GM12878 (cell line): ENCODE data around the gene IRAG1. TPM values are rescaled to one million over a fixed set of nuclear protein-coding genes. Genes with fewer than 3 reads are reported as not detected.

Source experiments
- ATAC-seq: fragments of 200-7000 bp; cut with Tn5 transposase; 3 replicates; pipeline ENCODE4 v1.9.1; 2020; ENCODE audit warnings: mild to moderate bottlenecking, moderate library complexity
- BruUV-seq: library from RNA; stranded (reverse); fragments of 400-500 nt; replicated peaks from 2 replicates; lab custom pipeline; 2021; lab: Mats Ljungman, UMichigan
- CTCF ChIA-PET: fragments of 300-600 bp; sonication (Branson Sonifier 250); formaldehyde crosslinking; extraction: SDS; loops from one replicate; lab custom pipeline; 2021; ENCODE audit warnings: inconsistent platforms; lab: Yijun Ruan, JAX
- POLR2A ChIA-PET: fragments of 350-600 bp; formaldehyde crosslinking; extraction: SDS; loops from one replicate; lab custom pipeline; 2021; ENCODE audit warnings: inconsistent platforms; lab: Charles Lee
- RAD21 ChIA-PET: fragments of 300-600 bp; sonication (Branson Sonifier 250); formaldehyde crosslinking; loops from one replicate; lab custom pipeline; 2023; ENCODE audit warnings: antibody characterized with exemption; ENCODE audit not compliant: unreplicated experiment; lab: Charles Lee
- SMC1A ChIA-PET: fragments of 300-600 bp; sonication (Branson Sonifier 250); formaldehyde crosslinking; loops from one replicate; lab custom pipeline; 2023; ENCODE audit not compliant: unreplicated experiment, uncharacterized antibody; lab: Charles Lee
- DNase-seq: peaks from one replicate; pipeline ENCODE4 v3.0.0-alpha.2; 2011; ENCODE audit warnings: low read depth, low spot score
- FAIRE-seq: peaks from 3 replicates; lab custom pipeline; 2011; peaks lifted over from hg19 to GRCh38; lab: Jason Lieb, UNC
- H2AFZ ChIP-seq: 2 replicates; pipeline ENCODE4 v1.6.0; 2011; ENCODE audit warnings: low read depth, low read length, control low read depth; ENCODE audit not compliant: control insufficient read depth
- H3K27ac ChIP-seq: 2 replicates; pipeline ENCODE4 v1.5.1; 2011; ENCODE audit warnings: control low read depth; ENCODE audit not compliant: control insufficient read depth, insufficient read depth
- H3K27me3 ChIP-seq, 2 experiments: replicated peaks in 1 of 2; 2 replicates each; pipeline versions ENCODE4 v1.6.0 to v1.6.1; 2011; ENCODE audit warnings: low read length in 1 of 2; ENCODE audit not compliant: control insufficient read depth in 2 of 2, insufficient read depth in 2 of 2
- H3K36me3 ChIP-seq, 2 experiments: 2 replicates each; pipeline ENCODE4 v1.5.1; 2011; ENCODE audit warnings: low read length in 1 of 2; ENCODE audit not compliant: control insufficient read depth in 2 of 2, insufficient read depth in 2 of 2
- H3K4me1 ChIP-seq: 2 replicates; pipeline ENCODE4 v1.6.1; 2011; ENCODE audit warnings: mild to moderate bottlenecking, low read length, moderate library complexity, mixed read lengths; ENCODE audit not compliant: control insufficient read depth, insufficient read depth
- H3K4me2 ChIP-seq: 2 replicates; pipeline ENCODE4 v1.6.0; 2011; ENCODE audit warnings: control low read depth; ENCODE audit not compliant: control insufficient read depth, insufficient read depth
- H3K4me3 ChIP-seq: fragments of 200-600 bp; sonication (generic); 2 replicates; pipeline ENCODE4 v1.5.1; 2016
- H3K79me2 ChIP-seq: 2 replicates; pipeline ENCODE4 v1.6.0; 2011; ENCODE audit warnings: low read length; ENCODE audit not compliant: control insufficient read depth, insufficient read depth
- H3K9ac ChIP-seq: 2 replicates; pipeline ENCODE4 v1.8.0; 2011; ENCODE audit warnings: low read length, control low read depth, mixed read lengths; ENCODE audit not compliant: control insufficient read depth, insufficient read depth
- H3K9me3 ChIP-seq: replicated peaks from 3 replicates; pipeline ENCODE4 v1.5.1; 2011; ENCODE audit warnings: mild to moderate bottlenecking, low read length; ENCODE audit not compliant: control insufficient read depth, insufficient read depth
- H4K20me1 ChIP-seq: 2 replicates; pipeline ENCODE4 v1.6.0; 2011; ENCODE audit not compliant: control insufficient read depth, insufficient read depth
- ASH2L ChIP-seq: fragments of 300-600, 200-600 bp; sonication (generic); IDR thresholded peaks from 2 replicates; pipeline ENCODE4 v1.6.1; 2017; ENCODE audit warnings: low read depth, mild to moderate bottlenecking, borderline replicate concordance
- BHLHE40 ChIP-seq, 2 experiments: fragments of 450-650 bp in 1 of 2; IDR thresholded peaks; 2 replicates each; pipeline ENCODE4 v1.6.1; 2011 to 2017; ENCODE audit warnings: low read depth in 2 of 2, borderline replicate concordance in 1 of 2, improper control_type of control experiment in 1 of 2, low read length in 1 of 2, mild to moderate bottlenecking in 1 of 2
- BMI1 ChIP-seq: fragments of 450-650 bp; IDR thresholded peaks from 2 replicates; pipeline ENCODE4 v1.6.1; 2016; ENCODE audit warnings: mild to moderate bottlenecking, moderate library complexity, borderline replicate concordance
- EZH2 ChIP-seq: IDR thresholded peaks from 2 replicates; pipeline ENCODE4 v1.6.1; 2012; ENCODE audit warnings: low read depth, mild to moderate bottlenecking, control low read depth, inconsistent platforms, low read length, borderline replicate concordance; ENCODE audit not compliant: control insufficient read depth
- JUNB ChIP-seq: IDR thresholded peaks from 2 replicates; pipeline ENCODE4 v1.6.1; 2016; ENCODE audit warnings: antibody characterized with exemption, mild to moderate bottlenecking
- JUND ChIP-seq: IDR thresholded peaks from 2 replicates; pipeline ENCODE4 v1.6.1; 2012; ENCODE audit warnings: low read depth, mild to moderate bottlenecking, low read length, improper control_type of control experiment, moderate library complexity
- KLF5 ChIP-seq: fragments of 450-650 bp; IDR thresholded peaks from 2 replicates; pipeline ENCODE4 v1.6.1; 2014; ENCODE audit warnings: mild to moderate bottlenecking; ENCODE audit not compliant: partially characterized antibody
- MTA2 ChIP-seq: fragments of 450-650 bp; IDR thresholded peaks from 2 replicates; pipeline ENCODE4 v1.6.1; 2016; ENCODE audit warnings: low read depth, mild to moderate bottlenecking, moderate library complexity
- MYB ChIP-seq: fragments of 150-350 bp; IDR thresholded peaks from 2 replicates; pipeline ENCODE4 v1.6.1; 2014; ENCODE audit warnings: mild to moderate bottlenecking, low read depth, low read length, borderline replicate concordance
- NFIC ChIP-seq: IDR thresholded peaks from 2 replicates; pipeline ENCODE4 v1.6.1; 2012; ENCODE audit warnings: low read depth, mild to moderate bottlenecking, inconsistent platforms, low read length, moderate library complexity
- NFXL1 ChIP-seq: fragments of 450-650 bp; IDR thresholded peaks from 2 replicates; pipeline ENCODE4 v1.6.1; 2017; ENCODE audit warnings: antibody characterized with exemption, mild to moderate bottlenecking, borderline replicate concordance
- NRF1 ChIP-seq: conservative IDR thresholded peaks from 2 replicates; pipeline ENCODE4 v1.6.1; 2011; ENCODE audit warnings: mild to moderate bottlenecking, low read depth, low read length, improper control_type of control experiment
- RCOR1 ChIP-seq: conservative IDR thresholded peaks from 2 replicates; pipeline ENCODE4 v1.6.1; 2012; ENCODE audit warnings: low read depth, low read length, improper control_type of control experiment
- RUNX3 ChIP-seq: IDR thresholded peaks from 2 replicates; pipeline ENCODE4 v1.6.1; 2012; ENCODE audit warnings: low read length, inconsistent platforms
- SIX5 ChIP-seq: IDR thresholded peaks from 2 replicates; pipeline ENCODE4 v1.6.1; 2011; ENCODE audit warnings: mild to moderate bottlenecking, low read depth, low read length, moderate library complexity; ENCODE audit not compliant: severe bottlenecking
- SREBF1 ChIP-seq: IDR thresholded peaks from 2 replicates; pipeline ENCODE4 v1.6.1; 2012; ENCODE audit warnings: mild to moderate bottlenecking, low read length
- SREBF2 ChIP-seq: IDR thresholded peaks from 2 replicates; pipeline ENCODE4 v1.6.1; 2012; ENCODE audit warnings: mild to moderate bottlenecking, low read length
- SRF ChIP-seq, 2 experiments: IDR thresholded peaks; 2 replicates each; pipeline ENCODE4 v1.6.1; 2011; ENCODE audit warnings: low read depth in 2 of 2, low read length in 2 of 2, mild to moderate bottlenecking in 1 of 2, moderate library complexity in 1 of 2
- STAT3 ChIP-seq: IDR thresholded peaks from 2 replicates; pipeline ENCODE4 v1.6.1; 2011; ENCODE audit warnings: low read depth, low read length, improper control_type of control experiment
- WRNIP1 ChIP-seq: IDR thresholded peaks from 2 replicates; pipeline ENCODE4 v1.6.1; 2011; ENCODE audit warnings: low read depth, low read length, improper control_type of control experiment, borderline replicate concordance
- YY1 ChIP-seq: IDR thresholded peaks from 2 replicates; pipeline ENCODE4 v1.6.1; 2011; ENCODE audit warnings: low read depth, mild to moderate bottlenecking, low read length
- ZNF24 ChIP-seq: fragments of 450-650 bp; IDR thresholded peaks from 2 replicates; pipeline ENCODE4 v1.6.1; 2017; ENCODE audit warnings: antibody characterized with exemption, mild to moderate bottlenecking
- ZNF274 ChIP-seq: IDR thresholded peaks from one replicate; pipeline ENCODE4 v1.8.0; 2011; ENCODE audit not compliant: insufficient read length, insufficient read depth
- ZSCAN29 ChIP-seq: fragments of 450-650 bp; IDR thresholded peaks from 2 replicates; pipeline ENCODE4 v1.6.1; 2017; ENCODE audit warnings: mild to moderate bottlenecking, moderate library complexity
- WGBS: methylation state at CpG from one replicate; pipeline ENCODE4 v1.1.6; 2016; ENCODE audit warnings: low lambda C conversion rate; ENCODE audit not compliant: insufficient replicate concordance, insufficient coverage; ENCODE audit errors: missing lambda C conversion rate; 5-methylcytosine and 5-hydroxymethylcytosine counted together
- in situ Hi-C: fragments of 300-500 bp; cut with MboI; formaldehyde crosslinking; loops from 9 replicates; pipeline ENCODE4 v1.14.3; 2018; ENCODE audit warnings: mixed read lengths
- intact Hi-C: fragments of 100-400 bp; cut with micrococcal nuclease; formaldehyde crosslinking; loops from one replicate; pipeline ENCODE4 v1.14.2; 2022; ENCODE audit not compliant: unreplicated experiment
- polyA plus RNA-seq, 11 experiments: library from polyadenylated mRNA; depleted of rRNA in 4 of 11; unstranded in 6 of 11; stranded (reverse) in 5 of 11; fragments of >200 nt; fragmentation: Nextera tagmentation in 4 of 11; fragmentation: Illumina TruSeq in 1 of 11; extraction: Ambion mirVana in 4 of 11; extraction: Trizol in 1 of 11; gene quantifications; 1 replicate in 1 of 11; 2 replicates in 10 of 11; pipeline versions ENCODE4 v1.2.1 to v1.2.3, GENCODE V29; 2011 to 2016; ENCODE audit warnings: inconsistent platforms in 2 of 11, missing spikeins in 2 of 11, low read depth in 1 of 11
- total RNA-seq, 4 experiments: library from RNA; depleted of rRNA in 3 of 4; stranded (reverse); fragments of >200 nt in 3 of 4; fragmentation: Illumina TruSeq in 1 of 4; extraction: Trizol in 1 of 4; gene quantifications; 2 replicates each; pipeline versions ENCODE4 v1.2.1 to v1.2.3, GENCODE V29; 2013 to 2021
- TF ChIP-seq, protein P1 (sequence below): IDR thresholded peaks from 2 replicates; pipeline ENCODE4 v1.6.1; 2011; ENCODE audit warnings: borderline replicate concordance, low read depth, mild to moderate bottlenecking, moderate library complexity, mixed read lengths, low read length; ENCODE audit not compliant: insufficient read depth; ENCODE audit errors: extremely low read length

IRAG1 gene
- total and polyA plus RNA-seq, 10 of the 15 experiments (the other 5 are each of a cell fraction or from before 2014, with no cell fraction given): 0.02 to 0.18 (median 0.06) TPM; not detected in 4

- DNase-seq (peak; percentile 57), ATAC-seq (peak; percentile 77), FAIRE-seq (no peak)
- BruUV-seq: no TSS peak
- no peaks in the 10 kb centered on the region for H4K20me1 ChIP-seq
- intact Hi-C loops: no loop called here
- peak overlapping the region; percentile 62 for H3K4me2 ChIP-seq
- H3K27ac ChIP-seq: peak overlapping the region; percentile 63
- WGBS: 17% methylated on average over 20 of the region's 20 CpGs
- POLR2A ChIA-PET: no interaction called here
- in situ Hi-C loops: no loop called here
- H3K9me3 ChIP-seq: no peaks in the 10 kb centered on the region
- peak overlapping the region; percentile 48 for H2AFZ ChIP-seq
- CTCF ChIA-PET: interaction anchor here (0.6 to 6.2 kb wide), 9 partner anchors 32 to 291 kb away, joined by 3 to 120 read pairs (median 3); partner anchors contain the start of gene IRAG1
- no peaks in the 10 kb centered on the region for H3K79me2 ChIP-seq
- H3K9ac ChIP-seq: peak overlapping the region; percentile 28; the same call in 1 of the 2 replicates
- H3K36me3 ChIP-seq: no peaks in the 10 kb centered on the region
- peaks cover 30% of the 10 kb centered on the region for H3K4me1 ChIP-seq
- H3K4me3 ChIP-seq: 0 out of 2 replicates have a peak overlapping the region, but pooled peaks have one; percentile 12
- no peaks in the 10 kb centered on the region for H3K27me3 ChIP-seq
- SMC1A ChIA-PET: interaction anchor here (0.6 to 1.5 kb wide), 5 partner anchors 22 to 253 kb away, joined by 3 to 5 read pairs (median 3); no protein-coding TSS in a partner anchor
- RAD21 ChIA-PET: interaction anchor here (0.8 to 6.1 kb wide), 4 partner anchors 80 to 251 kb away, joined by 3 to 63 read pairs (median 3); no protein-coding TSS in a partner anchor
- TF ChIP-seq RUNX3 (peak; percentile 28), MTA2 (0 out of 2 replicates have a peak, but pooled peaks have one; percentile 22), BHLHE40 (IDR thresholded peaks at IDR 0.05; ENCODE audit: borderline replicate concordance in 1 of 2, low read depth in 2 of 2, low read length in 1 of 2) (peak; percentile 75 to 77), SREBF2 (no peak), SRF (IDR thresholded peaks at IDR 0.05; ENCODE audit: low read depth in 2 of 2, low read length in 2 of 2) (no peak), STAT3 (no peak), RCOR1 (no peak), SREBF1 (no peak), NRF1 (no peak), JUNB (peak; percentile 74), ZSCAN29 (no peak), ASH2L (0 out of 2 replicates have a peak, but pooled peaks have one; percentile 62), YY1 (no peak; the same call in none of the 2 replicates), ZNF24 (no peak), EZH2 (no peak), NFIC (no peak; the same call in 1 of the 2 replicates), MYB (no peak), WRNIP1 (no peak), BMI1 (no peak), SIX5 (no peak), JUND (no peak), ZNF274 (no peak), NFXL1 (no peak), KLF5 (no peak)
- TF ChIP-seq, protein P1, sequence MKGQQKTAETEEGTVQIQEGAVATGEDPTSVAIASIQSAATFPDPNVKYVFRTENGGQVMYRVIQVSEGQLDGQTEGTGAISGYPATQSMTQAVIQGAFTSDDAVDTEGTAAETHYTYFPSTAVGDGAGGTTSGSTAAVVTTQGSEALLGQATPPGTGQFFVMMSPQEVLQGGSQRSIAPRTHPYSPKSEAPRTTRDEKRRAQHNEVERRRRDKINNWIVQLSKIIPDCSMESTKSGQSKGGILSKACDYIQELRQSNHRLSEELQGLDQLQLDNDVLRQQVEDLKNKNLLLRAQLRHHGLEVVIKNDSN: peak; percentile 44
Measured at GRCh38 chr11:10657308-10658271, 36.0 kb downstream of the IRAG1 start.
